OCI-LY3 (cell line): Measurements from ENCODE around the gene GRIK2.

ENCODE experiments used
- H2AFZ ChIP-seq: fragments of 200-600, 300-600 bp; shearing (Covaris generic); 2 replicates; pipeline ENCODE4 v1.6.0; 2014; ENCODE audit warnings: antibody characterized with exemption, low read depth, low read length
- H3K27ac ChIP-seq: fragments of 200-600, 300-600 bp; sonication (generic); 2 replicates; pipeline ENCODE4 v1.5.1; 2014; ENCODE audit warnings: mild to moderate bottlenecking, low read length, moderate library complexity, mixed read lengths
- H3K27me3 ChIP-seq: fragments of 200-600, 300-600 bp; sonication (generic); 2 replicates; pipeline ENCODE4 v1.6.1; 2014; ENCODE audit warnings: low read depth, low read length, mixed read lengths
- H3K36me3 ChIP-seq: fragments of 200-600, 300-600 bp; sonication (generic); replicated peaks from 2 replicates; pipeline ENCODE3; 2014; ENCODE audit warnings: low read depth, low read length, mixed read lengths
- H3K4me1 ChIP-seq: fragments of 300-600, 200-600 bp; sonication (generic); 2 replicates; pipeline ENCODE4 v1.6.1; 2014; ENCODE audit warnings: low read length, mixed read lengths
- H3K4me2 ChIP-seq: fragments of 200-600, 300-600 bp; sonication (generic); 2 replicates; pipeline ENCODE4 v1.6.1; 2014; ENCODE audit warnings: low read length, mixed read lengths
- H3K4me3 ChIP-seq: fragments of 300-600, 200-600 bp; sonication (generic); 2 replicates; pipeline ENCODE4 v1.5.1; 2014; ENCODE audit warnings: antibody characterized with exemption, mild to moderate bottlenecking, low read length, moderate library complexity
- H3K79me2 ChIP-seq: fragments of 300-600, 200-600 bp; shearing (Covaris generic); 2 replicates; pipeline ENCODE4 v1.6.1; 2014; ENCODE audit warnings: mild to moderate bottlenecking, low read length, mixed read lengths
- H3K9ac ChIP-seq: fragments of 300-600, 200-600 bp; shearing (Covaris generic); 2 replicates; pipeline ENCODE4 v1.6.0; 2014; ENCODE audit warnings: mild to moderate bottlenecking, low read length, moderate library complexity
- H3K9me3 ChIP-seq: fragments of 200-600, 300-600 bp; shearing (Covaris generic); 2 replicates; pipeline ENCODE4 v1.6.1; 2014; ENCODE audit warnings: low read length, mixed read lengths; ENCODE audit not compliant: insufficient read depth
- H4K20me1 ChIP-seq: fragments of 200-600, 300-600 bp; sonication (generic); 2 replicates; pipeline ENCODE4 v1.6.1; 2016; ENCODE audit warnings: low read length, mixed read lengths; ENCODE audit not compliant: insufficient read depth
- EZH2phosphoT487 ChIP-seq: fragments of 200-600 bp; shearing (Covaris generic); IDR thresholded peaks from 2 replicates; pipeline ENCODE4 v1.6.1; 2018; ENCODE audit warnings: antibody characterized with exemption, mixed run types, low read depth
- TF ChIP-seq, protein P1 (sequence below): fragments of 200-600, 300-600 bp; sonication (generic); IDR thresholded peaks from 2 replicates; pipeline ENCODE4 v1.5.1; 2014; ENCODE audit warnings: antibody characterized with exemption, low read length, low read depth

Gene GRIK2

DNA sequence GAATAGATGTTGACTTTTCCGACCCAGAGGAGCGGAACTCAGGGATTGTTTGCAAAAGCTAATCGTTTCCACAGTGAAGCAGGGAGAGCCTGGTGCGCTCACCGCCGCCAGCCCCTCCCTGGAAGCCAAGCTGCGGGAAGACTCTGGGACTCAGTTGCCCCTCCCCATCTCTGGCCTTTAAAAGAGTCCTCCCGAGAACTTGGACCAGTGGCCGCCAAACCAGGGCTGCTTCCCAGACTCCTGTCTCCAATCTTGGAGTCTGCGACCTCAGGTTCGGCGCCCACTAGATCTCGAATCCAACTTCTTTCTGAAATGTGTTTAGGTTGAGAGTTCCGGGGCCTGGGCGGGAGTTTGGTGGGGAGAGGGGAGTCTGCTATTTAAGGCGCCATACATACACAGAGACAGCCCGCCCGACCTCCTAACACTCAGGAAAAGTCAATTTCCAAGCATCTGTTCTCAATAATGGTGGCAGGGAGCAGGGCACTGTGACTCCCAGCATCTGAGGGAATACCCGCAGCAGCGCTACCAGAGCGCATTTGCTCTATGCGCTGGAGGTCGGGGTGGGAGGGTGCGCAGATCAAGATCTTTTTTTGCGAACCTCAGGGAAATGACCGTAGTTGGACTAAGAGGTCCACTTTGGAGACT, 800 bp upstream of the GRIK2 start:
- no peak overlapping the region for H2AFZ ChIP-seq
- TF ChIP-seq, protein P1, sequence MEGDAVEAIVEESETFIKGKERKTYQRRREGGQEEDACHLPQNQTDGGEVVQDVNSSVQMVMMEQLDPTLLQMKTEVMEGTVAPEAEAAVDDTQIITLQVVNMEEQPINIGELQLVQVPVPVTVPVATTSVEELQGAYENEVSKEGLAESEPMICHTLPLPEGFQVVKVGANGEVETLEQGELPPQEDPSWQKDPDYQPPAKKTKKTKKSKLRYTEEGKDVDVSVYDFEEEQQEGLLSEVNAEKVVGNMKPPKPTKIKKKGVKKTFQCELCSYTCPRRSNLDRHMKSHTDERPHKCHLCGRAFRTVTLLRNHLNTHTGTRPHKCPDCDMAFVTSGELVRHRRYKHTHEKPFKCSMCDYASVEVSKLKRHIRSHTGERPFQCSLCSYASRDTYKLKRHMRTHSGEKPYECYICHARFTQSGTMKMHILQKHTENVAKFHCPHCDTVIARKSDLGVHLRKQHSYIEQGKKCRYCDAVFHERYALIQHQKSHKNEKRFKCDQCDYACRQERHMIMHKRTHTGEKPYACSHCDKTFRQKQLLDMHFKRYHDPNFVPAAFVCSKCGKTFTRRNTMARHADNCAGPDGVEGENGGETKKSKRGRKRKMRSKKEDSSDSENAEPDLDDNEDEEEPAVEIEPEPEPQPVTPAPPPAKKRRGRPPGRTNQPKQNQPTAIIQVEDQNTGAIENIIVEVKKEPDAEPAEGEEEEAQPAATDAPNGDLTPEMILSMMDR = no peak
- no peak for TF ChIP-seq EZH2phosphoT487
- no peaks in the 10 kb centered on the region for H4K20me1 ChIP-seq
- H3K9ac ChIP-seq = no peak overlapping the region
- no peaks in the 10 kb centered on the region for H3K4me1 ChIP-seq
- no peaks in the 10 kb centered on the region for H3K27me3 ChIP-seq
- no peak overlapping the region for H3K4me2 ChIP-seq
- H3K36me3 ChIP-seq = no peaks in the 10 kb centered on the region
- no peaks in the 10 kb centered on the region for H3K9me3 ChIP-seq
- no peaks in the 10 kb centered on the region for H3K79me2 ChIP-seq
- H3K4me3 ChIP-seq = no peak overlapping the region
- H3K27ac ChIP-seq = no peak overlapping the region

DNA sequence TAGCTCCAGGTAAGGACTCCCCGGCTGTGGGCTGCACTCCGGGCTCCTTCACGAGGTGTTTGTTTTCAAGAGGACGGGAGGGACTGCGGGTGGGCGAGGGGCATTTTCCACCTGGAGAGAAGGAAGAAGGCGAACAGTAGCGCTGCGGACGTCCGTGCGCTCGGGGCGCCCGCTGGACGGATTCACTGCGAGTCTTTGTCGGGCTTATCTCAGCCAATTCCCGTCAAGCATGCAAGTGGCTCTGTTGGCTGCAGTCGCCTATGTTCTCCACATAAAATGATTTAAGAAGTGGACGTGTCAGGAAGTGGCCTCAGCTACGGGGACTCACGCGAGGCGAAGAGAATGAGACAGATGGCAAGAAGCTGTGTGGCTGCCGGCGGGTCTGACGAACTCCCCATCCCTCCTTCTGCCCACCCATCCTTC, 332 bp downstream of the GRIK2 start:
- H3K9me3 ChIP-seq = no peaks in the 10 kb centered on the region
- no peak overlapping the region for H3K27ac ChIP-seq
- H3K36me3 ChIP-seq = no peaks in the 10 kb centered on the region
- H3K9ac ChIP-seq = no peak overlapping the region
- TF ChIP-seq, protein P1 = no peak
- TF ChIP-seq EZH2phosphoT487 = no peak
- no peaks in the 10 kb centered on the region for H3K4me1 ChIP-seq
- no peaks in the 10 kb centered on the region for H4K20me1 ChIP-seq
- no peak overlapping the region for H3K4me2 ChIP-seq
- no peaks in the 10 kb centered on the region for H3K79me2 ChIP-seq
- no peak overlapping the region for H2AFZ ChIP-seq
- no peak overlapping the region for H3K4me3 ChIP-seq
- H3K27me3 ChIP-seq = no peaks in the 10 kb centered on the region

- TF ChIP-seq, protein P1 = no peak
- no peak for TF ChIP-seq EZH2phosphoT487
- Histone ChIP-seq H3K9me3 (no peaks in the 10 kb centered on the region), H3K27me3 (no peaks in the 10 kb centered on the region), H3K36me3 (no peaks in the 10 kb centered on the region), H4K20me1 (no peaks in the 10 kb centered on the region), H3K27ac (no peak overlapping the region), H3K9ac (no peak overlapping the region), H3K4me3 (no peak overlapping the region), H3K4me1 (no peaks in the 10 kb centered on the region), H3K79me2 (no peaks in the 10 kb centered on the region), H3K4me2 (no peak overlapping the region), H2AFZ (no peak overlapping the region)
Measured at GRCh38 chr6:101394936-101395335, 1.4 kb downstream of the GRIK2 start.

DNA sequence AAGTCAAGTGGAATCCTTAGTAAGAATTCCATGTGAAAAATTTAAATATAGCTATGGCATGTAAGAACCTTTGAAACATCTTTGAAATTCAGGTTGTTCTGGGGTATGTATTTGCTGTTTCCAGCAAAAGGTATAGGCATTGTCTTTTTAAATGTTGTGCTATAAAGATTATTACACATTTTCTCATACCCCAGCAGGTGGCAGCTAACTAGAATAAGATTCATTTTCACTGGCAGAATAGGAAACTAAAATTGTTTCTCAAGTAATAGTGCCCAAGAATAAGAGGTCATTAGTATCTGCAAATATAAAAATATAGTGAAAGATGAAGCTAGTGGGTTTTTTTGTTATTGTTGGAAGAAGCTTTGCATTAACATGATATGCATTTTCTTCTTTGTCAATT, 1.8 kb downstream of the GRIK2 start:
- no peak overlapping the region for H3K4me2 ChIP-seq
- no peaks in the 10 kb centered on the region for H3K4me1 ChIP-seq
- no peaks in the 10 kb centered on the region for H3K79me2 ChIP-seq
- no peak overlapping the region for H3K4me3 ChIP-seq
- no peak overlapping the region for H2AFZ ChIP-seq
- no peaks in the 10 kb centered on the region for H3K9me3 ChIP-seq
- H3K9ac ChIP-seq = no peak overlapping the region
- H3K27ac ChIP-seq = no peak overlapping the region
- TF ChIP-seq, protein P1 = peak; percentile 12; the same call in 1 of the 2 replicates
- no peak for TF ChIP-seq EZH2phosphoT487
- H3K27me3 ChIP-seq = no peaks in the 10 kb centered on the region
- no peaks in the 10 kb centered on the region for H4K20me1 ChIP-seq
- no peaks in the 10 kb centered on the region for H3K36me3 ChIP-seq
